Lower leg skin (tissue), 3 donors: ENCODE data around the gene TMEM114.

Experiments
- CTCF ChIP-seq, 3 donors: fragments of 450-650 bp; IDR thresholded peaks; one replicate each; pipeline ENCODE4 v1.5.1; 2016; ENCODE audit warnings: antibody characterized with exemption in 3 of 3, mild to moderate bottlenecking in 3 of 3, moderate library complexity in 2 of 3
- POLR2A ChIP-seq, 2 donors: fragments of 450-650 bp; IDR thresholded peaks; one replicate each; pipeline ENCODE4 v1.6.1; 2016 to 2017; ENCODE audit warnings: antibody characterized with exemption in 2 of 2, mild to moderate bottlenecking in 1 of 2, moderate library complexity in 1 of 2

- no peak for TF ChIP-seq CTCF (IDR thresholded peaks at IDR 0.05)
- TF ChIP-seq POLR2A (IDR thresholded peaks at IDR 0.05) = no peak
Observed at GRCh38 chr16:8626946-8627345, 36.6 kb upstream of the TMEM114 start.
